GM18517 (cell line): ENCODE results near the gene STARD7.
"Not testable (repeated sequence)": the region's sequence is repeated elsewhere in the genome, so short reads cannot be mapped to it uniquely, and the experiment has no call there.

Source experiments
- ATAC-seq: cut with Tn5 transposase; IDR thresholded peaks from one replicate; pipeline ENCODE4 v1.9.1; 2021; ENCODE audit warnings: mild to moderate bottlenecking, moderate library complexity; ENCODE audit not compliant: unreplicated experiment

Gene STARD7

GRCh38 chr2:96236882-96237281 lies 28.3 kb upstream of the STARD7 start:
- ATAC-seq = no peak

DNA sequence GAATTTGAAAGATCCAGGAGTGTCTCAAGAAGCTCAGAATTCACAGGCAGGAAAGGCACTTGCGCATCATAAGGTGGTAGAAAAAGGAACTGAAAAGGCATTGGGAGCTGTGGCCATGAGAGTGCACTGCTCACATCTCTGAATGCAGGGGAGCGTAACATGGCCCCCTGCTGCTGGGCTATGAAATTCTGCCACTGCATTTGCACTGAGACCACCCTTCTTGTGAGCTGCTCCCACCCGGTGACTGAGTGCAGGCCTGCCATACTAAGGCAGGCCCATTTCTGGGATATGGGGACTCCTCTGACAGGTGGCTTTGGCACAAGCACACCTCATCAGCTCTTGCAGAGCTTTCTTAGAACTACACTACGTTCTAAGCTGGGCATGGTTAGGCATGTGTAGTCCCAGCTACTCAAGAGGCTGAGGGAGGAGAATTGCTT lies 25.3 kb upstream of the STARD7 start:
- peak; percentile 89 for ATAC-seq

DNA sequence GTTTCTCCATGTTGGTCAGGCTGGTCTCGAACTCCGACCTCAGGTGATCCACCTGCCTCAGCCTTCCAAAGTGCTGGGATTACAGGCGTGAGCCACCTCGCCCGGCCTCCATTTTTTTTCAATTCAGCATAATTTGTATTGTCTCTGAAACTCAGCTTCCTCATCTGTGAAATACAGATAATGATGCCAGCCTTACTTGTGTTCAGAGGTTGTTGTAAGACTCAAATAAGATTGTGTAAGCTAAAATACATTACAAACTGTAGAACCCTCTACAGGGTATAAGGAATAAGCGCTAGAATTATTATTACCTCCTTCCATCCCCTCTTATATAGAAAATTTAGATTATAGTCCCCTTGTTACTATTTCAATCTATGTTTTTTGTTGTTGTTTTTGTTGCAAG lies 24.8 kb upstream of the STARD7 start:
- ATAC-seq = no peak

- no peak for ATAC-seq
These were observed 22.7 kb upstream of the STARD7 start for GRCh38 chr2:96231316-96231715.

DNA sequence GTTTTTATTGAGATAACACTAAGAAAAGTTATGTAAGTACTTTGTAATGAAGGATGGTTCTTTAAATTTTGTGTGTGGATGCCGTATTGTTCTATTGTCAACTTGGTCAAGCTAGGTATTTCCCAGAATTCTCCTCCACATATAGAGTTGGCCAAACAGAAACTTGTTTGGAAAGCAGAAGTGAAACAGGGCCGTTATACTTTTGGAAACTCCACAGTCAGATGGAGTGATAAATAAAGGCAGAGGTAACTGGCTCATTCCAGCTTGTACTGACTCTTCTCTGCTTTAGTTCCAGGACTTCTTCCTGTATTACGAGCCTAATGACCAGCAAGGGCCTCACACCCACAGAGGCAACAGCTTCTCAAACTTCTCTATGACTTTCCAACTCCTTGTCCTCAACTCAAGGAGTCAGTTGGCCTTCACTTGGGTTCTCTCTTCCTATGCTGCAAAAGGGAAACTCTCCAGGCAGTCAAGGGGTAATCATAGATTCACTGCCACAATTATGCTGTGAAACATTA lies 16.4 kb upstream of the STARD7 start:
- peak; percentile 83 for ATAC-seq

GRCh38 chr2:96221106-96221505 lies 12.5 kb upstream of the STARD7 start:
- ATAC-seq = not testable (repeated sequence)

DNA sequence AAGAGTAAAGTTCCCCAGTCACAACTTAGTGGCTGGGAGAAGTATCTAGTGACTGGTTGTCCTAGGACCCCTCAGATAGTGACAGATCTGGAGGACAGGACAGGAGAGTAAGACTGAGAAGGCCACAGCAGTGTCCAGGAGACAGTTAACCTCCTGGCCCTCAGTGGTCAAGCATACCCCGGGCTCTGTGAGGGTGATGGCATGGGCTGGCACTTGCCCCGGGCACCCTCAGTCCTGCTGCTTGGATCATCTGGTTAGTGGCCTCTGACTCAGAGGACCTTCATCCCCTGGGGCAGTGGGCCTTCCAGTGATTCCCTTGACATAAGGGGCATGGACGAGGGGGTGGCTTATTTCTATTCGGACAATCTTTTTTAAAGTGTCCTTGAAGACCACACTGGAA lies 11.3 kb upstream of the STARD7 start:
- not testable (repeated sequence) for ATAC-seq

GRCh38 chr2:96218508-96219131 lies 10.0 kb upstream of the STARD7 start:
- no peak for ATAC-seq

DNA sequence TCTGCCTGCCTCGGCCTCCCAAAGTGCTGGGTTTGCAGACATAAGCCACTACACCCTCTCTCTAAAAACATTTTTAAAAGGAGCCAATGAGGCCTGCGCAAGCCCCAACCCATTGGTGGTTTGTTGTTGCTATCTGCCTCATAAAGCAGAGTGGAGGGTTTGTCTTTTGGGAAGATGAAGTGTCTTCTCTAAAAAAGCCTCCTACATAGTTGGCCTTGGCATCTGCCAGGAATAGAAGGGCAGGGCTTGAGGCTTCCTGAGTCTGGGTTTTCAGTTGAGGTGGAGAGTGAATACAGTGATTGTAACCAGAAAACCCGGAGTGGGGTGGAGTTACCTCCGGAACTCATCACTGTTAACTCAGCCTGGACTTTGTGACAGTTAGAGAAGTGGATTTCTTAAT lies 5.9 kb upstream of the STARD7 start:
- ATAC-seq = no peak

DNA sequence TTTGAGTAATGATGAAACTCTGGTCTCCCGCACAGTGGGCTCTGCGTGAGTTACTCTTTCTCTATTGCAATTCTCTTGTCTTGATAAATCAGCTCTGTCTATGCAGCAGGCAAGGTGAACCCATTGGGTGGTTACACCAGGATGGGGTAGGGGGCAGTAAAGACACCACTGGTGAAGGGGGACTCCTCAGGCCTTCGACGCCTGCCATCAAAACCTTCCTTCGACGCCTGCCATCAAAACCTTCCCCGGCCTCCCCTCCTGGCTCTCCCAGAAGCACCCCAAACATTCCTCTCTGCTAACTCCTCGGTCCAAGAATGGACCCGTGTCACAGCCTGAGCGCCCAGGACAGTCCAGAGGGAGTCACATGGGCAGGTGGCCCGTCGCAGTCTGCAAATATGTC lies 4.8 kb upstream of the STARD7 start:
- no peak for ATAC-seq

GRCh38 chr2:96212339-96212738 lies 3.7 kb upstream of the STARD7 start:
- ATAC-seq = no peak

GRCh38 chr2:96209729-96210085 lies 1.1 kb upstream of the STARD7 start:
- no peak for ATAC-seq

- ATAC-seq = no peak
These were observed 543 bp upstream of the STARD7 start for GRCh38 chr2:96209011-96209728.

DNA sequence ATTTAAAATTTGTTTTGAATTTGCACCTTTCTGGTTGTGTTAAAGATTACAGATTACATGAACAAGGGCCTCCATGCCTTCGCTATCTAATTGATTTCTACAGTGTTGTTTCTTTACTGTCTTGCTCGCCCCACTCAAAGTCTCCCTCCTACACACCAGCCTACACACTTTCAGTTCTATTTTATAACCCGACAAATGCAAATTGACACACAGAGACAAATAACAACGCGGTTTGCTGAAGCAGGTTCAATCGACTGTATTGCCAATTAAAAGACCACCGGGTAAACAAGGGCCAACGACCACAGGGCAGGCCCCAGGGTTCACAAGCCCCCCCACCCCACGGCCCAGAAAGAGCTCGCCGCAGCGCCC lies 869 bp downstream of the STARD7 start:
- no peak for ATAC-seq

DNA sequence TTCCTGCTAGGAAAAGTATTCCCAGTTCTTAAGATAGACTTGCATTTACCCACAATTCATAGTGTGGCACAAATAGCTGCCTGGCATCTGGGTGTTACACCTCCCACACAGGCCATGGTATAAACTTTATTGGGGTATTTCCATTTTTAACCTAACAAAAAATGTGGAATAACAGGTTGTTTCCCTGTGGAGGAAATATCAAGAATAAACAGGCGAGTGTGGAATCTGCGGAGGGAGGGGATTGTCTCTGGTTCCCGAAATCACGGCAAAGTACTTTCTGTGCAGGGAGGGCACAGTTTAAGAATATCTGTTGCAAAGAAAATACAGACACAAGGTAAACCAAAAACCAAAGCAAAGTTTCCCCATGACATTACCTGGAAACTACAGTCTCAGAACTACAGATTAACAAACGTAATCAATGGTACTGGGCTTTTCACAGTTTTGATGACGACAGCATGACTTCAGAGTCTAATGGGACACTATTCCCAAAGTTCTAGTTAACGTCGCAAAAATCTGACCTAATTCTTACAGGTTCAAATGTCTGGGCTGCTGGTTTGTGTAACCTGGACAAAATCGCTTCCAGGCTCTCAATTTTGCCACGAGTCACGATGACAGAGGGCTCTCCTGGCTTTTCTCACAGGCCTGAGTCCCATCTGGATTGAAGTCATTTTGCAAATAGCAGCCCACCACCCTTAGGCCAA lies 1.4 kb downstream of the STARD7 start:
- no peak for ATAC-seq

- no peak for ATAC-seq
These were observed 2.7 kb downstream of the STARD7 start for GRCh38 chr2:96205888-96206287.

GRCh38 chr2:96204836-96205624 lies 3.6 kb downstream of the STARD7 start:
- no peak for ATAC-seq

DNA sequence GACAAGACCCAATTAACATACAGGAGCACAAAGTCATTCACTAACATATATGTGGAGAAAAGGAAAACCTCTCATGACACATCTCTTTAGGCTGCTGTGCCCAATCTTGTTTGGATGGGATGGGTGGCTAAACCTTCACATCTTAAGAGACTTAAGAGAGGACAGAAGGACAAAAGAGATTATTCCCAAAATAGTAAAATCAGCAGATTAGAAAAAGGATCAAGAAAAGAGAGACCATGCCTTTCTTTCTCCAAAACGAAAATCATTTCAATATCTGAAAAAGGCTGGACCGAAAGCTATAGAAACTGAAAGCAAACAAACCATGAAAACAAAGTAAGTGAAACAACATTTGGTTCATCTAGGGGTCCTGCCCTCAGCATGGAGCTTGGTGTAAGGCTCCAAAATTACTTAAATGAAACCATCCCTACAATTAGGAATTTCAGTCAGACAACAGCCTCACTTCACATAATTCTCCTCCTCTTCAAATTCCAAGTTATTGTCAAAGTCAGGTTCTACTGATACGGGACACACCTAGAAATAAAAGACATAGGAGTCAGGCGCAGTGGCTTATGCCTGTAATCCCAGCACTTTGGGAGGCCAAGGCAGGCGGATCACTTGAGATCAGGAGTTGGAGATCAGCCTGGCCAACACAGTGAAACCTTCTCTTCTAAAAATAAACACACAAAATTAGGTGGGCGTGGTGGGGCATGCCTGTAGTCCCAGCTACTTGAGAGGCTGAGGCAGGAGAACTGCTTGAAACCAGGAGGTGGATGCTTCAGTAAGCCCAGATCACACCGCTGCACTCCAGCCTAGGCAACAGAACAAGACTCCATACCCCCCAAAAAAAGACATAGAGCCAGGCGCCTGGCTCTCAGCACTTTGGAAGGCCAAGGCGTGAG lies 5.2 kb downstream of the STARD7 start:
- no peak for ATAC-seq

DNA sequence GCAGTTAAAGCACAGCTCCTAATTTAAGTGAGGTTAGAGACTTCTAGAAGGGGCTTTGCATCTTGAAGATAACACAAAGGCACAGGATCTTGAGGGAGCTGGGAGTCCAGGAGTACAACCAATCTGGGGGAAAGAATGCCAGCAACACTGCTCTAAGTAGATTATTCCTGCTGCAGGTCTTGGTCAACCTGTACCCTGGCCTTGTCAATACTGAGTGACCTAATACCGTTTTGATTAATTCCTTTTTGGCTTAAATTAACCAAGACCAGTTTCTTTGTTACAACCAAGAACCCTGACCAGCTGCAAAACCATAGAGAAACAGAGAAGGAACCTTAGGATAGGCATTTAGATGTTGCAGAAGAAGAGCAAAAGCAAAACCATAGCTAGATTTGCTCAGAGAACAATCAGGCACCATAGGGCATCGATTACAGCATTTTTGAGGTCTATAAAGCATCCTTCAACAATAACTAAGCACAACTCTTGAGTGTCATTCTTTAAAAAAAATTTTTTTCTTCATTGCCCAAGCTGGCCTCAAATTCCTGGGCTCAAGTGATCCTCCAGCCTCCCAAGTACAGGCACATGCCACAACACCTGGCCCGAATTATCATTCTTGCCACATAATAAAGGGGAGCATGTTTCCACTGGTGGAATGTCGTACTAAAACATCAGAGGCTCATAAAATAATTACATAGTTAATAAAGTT lies 6.3 kb downstream of the STARD7 start:
- no peak for ATAC-seq

GRCh38 chr2:96201338-96201737 lies 7.3 kb downstream of the STARD7 start:
- no peak for ATAC-seq
